GM23338 (cell line): Measurements from ENCODE around the gene PDE1A. TPM values are rescaled to one million over a fixed set of nuclear protein-coding genes. Genes with fewer than 3 reads are reported as not detected.

ENCODE experiments used
- ATAC-seq: fragments of 200-7000 bp; cut with Tn5 transposase; 3 replicates; pipeline ENCODE4 v1.9.1; 2020
- DNase-seq: peaks from one replicate; pipeline ENCODE4 v3.0.0-alpha.2; 2015; ENCODE audit warnings: low spot score
- H2AFZ ChIP-seq: fragments of 200-600 bp; sonication (generic); 2 replicates; pipeline ENCODE4 v1.8.0; 2016; ENCODE audit warnings: antibody characterized with exemption, mild to moderate bottlenecking, moderate library complexity
- H3F3A ChIP-seq: fragments of 200-600 bp; sonication (generic); replicated peaks from 2 replicates; pipeline ENCODE4 v1.8.0; 2017; ENCODE audit warnings: antibody characterized with exemption, mixed run types, low read depth
- H3K27ac ChIP-seq: fragments of 200-600 bp; sonication (generic); 2 replicates; pipeline ENCODE4 v1.6.1; 2016; ENCODE audit warnings: low read depth
- H3K27me3 ChIP-seq: fragments of 200-600 bp; sonication (generic); 2 replicates; pipeline ENCODE4 v1.8.0; 2016; ENCODE audit warnings: mild to moderate bottlenecking, mixed run types, moderate library complexity; ENCODE audit not compliant: insufficient read depth
- H3K36me3 ChIP-seq: fragments of 200-600 bp; sonication (generic); 2 replicates; pipeline ENCODE4 v1.8.0; 2016; ENCODE audit warnings: mild to moderate bottlenecking; ENCODE audit not compliant: insufficient read depth
- H3K4me1 ChIP-seq: fragments of 200-600 bp; sonication (generic); 2 replicates; pipeline ENCODE4 v1.8.0; 2016; ENCODE audit warnings: mild to moderate bottlenecking, moderate library complexity; ENCODE audit not compliant: insufficient read depth
- H3K4me2 ChIP-seq: fragments of 200-600 bp; sonication (generic); 2 replicates; pipeline ENCODE4 v1.7.1; 2017; ENCODE audit warnings: mixed run types
- H3K4me3 ChIP-seq: fragments of 200-600 bp; sonication (generic); 2 replicates; pipeline ENCODE4 v1.6.1; 2016; ENCODE audit warnings: mixed run types
- H3K79me2 ChIP-seq: fragments of 200-600 bp; sonication (generic); replicated peaks from 2 replicates; pipeline ENCODE4 v1.8.0; 2017; ENCODE audit warnings: mild to moderate bottlenecking; ENCODE audit not compliant: insufficient read depth
- H3K9me2 ChIP-seq: fragments of 200-600 bp; sonication (generic); 2 replicates; pipeline ENCODE4 v1.8.0; 2017; ENCODE audit not compliant: insufficient read depth
- H4K20me1 ChIP-seq: fragments of 200-600 bp; sonication (generic); replicated peaks from 2 replicates; pipeline ENCODE4 v1.8.0; 2017; ENCODE audit warnings: mild to moderate bottlenecking; ENCODE audit not compliant: insufficient read depth
- H3K27ac Mint-ChIP-seq: 2 replicates; pipeline ENCODE4 v1.8.0; 2020; ENCODE audit warnings: inconsistent platforms, mild to moderate bottlenecking, moderate library complexity, mixed read lengths
- H3K27me3 Mint-ChIP-seq: 3 replicates; pipeline ENCODE4 v1.8.0; 2022; ENCODE audit warnings: low read depth, mild to moderate bottlenecking, moderate library complexity, mixed read lengths, inconsistent platforms; ENCODE audit not compliant: insufficient read depth, poor library complexity
- H3K36me3 Mint-ChIP-seq: 3 replicates; pipeline ENCODE4 v1.8.0; 2021; ENCODE audit warnings: low read depth, mild to moderate bottlenecking, inconsistent platforms, moderate library complexity, mixed read lengths
- H3K4me1 Mint-ChIP-seq: 3 replicates; pipeline ENCODE4 v1.8.0; 2020; ENCODE audit warnings: mild to moderate bottlenecking, inconsistent platforms, mixed read lengths
- H3K4me3 Mint-ChIP-seq: 3 replicates; pipeline ENCODE4 v1.8.0; 2021; ENCODE audit warnings: moderate library complexity, mild to moderate bottlenecking, inconsistent platforms, mixed read lengths
- H3K9me3 Mint-ChIP-seq: 3 replicates; pipeline ENCODE4 v1.8.0; 2020; ENCODE audit warnings: moderate library complexity, mild to moderate bottlenecking, inconsistent platforms, mixed read lengths
- CREB1 ChIP-seq: fragments of 250-450 bp; sonication (Bioruptor Pico); IDR thresholded peaks from 2 replicates; pipeline ENCODE4 v1.5.0; 2020; ENCODE audit warnings: low read depth, mild to moderate bottlenecking, moderate library complexity
- EZH2 ChIP-seq: fragments of 200-600 bp; sonication (generic); IDR thresholded peaks from one replicate; pipeline ENCODE4 v1.8.0; 2017; ENCODE audit warnings: antibody characterized with exemption, mild to moderate bottlenecking, low read depth; ENCODE audit not compliant: unreplicated experiment
- EZH2phosphoT487 ChIP-seq: fragments of 200-600 bp; sonication (generic); IDR thresholded peaks from one replicate; pipeline ENCODE4 v1.8.1; 2018; ENCODE audit warnings: antibody characterized with exemption; ENCODE audit not compliant: unreplicated experiment
- JUNB ChIP-seq: IDR thresholded peaks from one replicate; pipeline ENCODE4 v1.6.1; 2016; ENCODE audit warnings: antibody characterized with exemption; ENCODE audit not compliant: unreplicated experiment
- NANOG ChIP-seq: IDR thresholded peaks from 2 replicates; pipeline ENCODE4 v1.6.1; 2016; ENCODE audit warnings: antibody characterized with exemption, borderline replicate concordance
- POLR2AphosphoS5 ChIP-seq: IDR thresholded peaks from 2 replicates; pipeline ENCODE4 v1.6.1; 2016; ENCODE audit warnings: antibody characterized with exemption, low read depth
- REST ChIP-seq: IDR thresholded peaks from one replicate; pipeline ENCODE4 v1.6.1; 2018; ENCODE audit warnings: antibody characterized with exemption; ENCODE audit not compliant: unreplicated experiment
- STAT1 ChIP-seq: IDR thresholded peaks from one replicate; pipeline ENCODE4 v1.6.1; 2016; ENCODE audit warnings: antibody characterized with exemption; ENCODE audit not compliant: unreplicated experiment
- ZNF114 ChIP-seq: fragments of 250-450 bp; sonication (Bioruptor Pico); IDR thresholded peaks from 2 replicates; pipeline ENCODE4 v1.5.0; 2020; ENCODE audit warnings: mild to moderate bottlenecking, moderate library complexity
- ZNF331 ChIP-seq: fragments of 250-450 bp; sonication (Bioruptor Pico); IDR thresholded peaks from 2 replicates; pipeline ENCODE4 v1.5.0; 2020; ENCODE audit warnings: low read depth, mild to moderate bottlenecking, moderate library complexity
- ZNF462 ChIP-seq: fragments of 250-450 bp; sonication (Bioruptor Pico); IDR thresholded peaks from 2 replicates; pipeline ENCODE4 v1.5.0; 2020; ENCODE audit warnings: mild to moderate bottlenecking, moderate library complexity
- polyA plus RNA-seq: library from polyadenylated mRNA; unstranded; fragments of >200 nt; fragmentation: Nextera tagmentation; extraction: Ambion mirVana; gene quantifications from 2 replicates; pipeline ENCODE4 v1.2.1, GENCODE V29; 2016
- total RNA-seq: library from RNA; depleted of rRNA; stranded (reverse); fragments of >200 nt; shearing (Covaris generic); gene quantifications from 2 replicates; pipeline ENCODE4 v1.2.3, GENCODE V29; 2014
- TF ChIP-seq, protein P1 (sequence below): IDR thresholded peaks from 2 replicates; pipeline ENCODE4 v1.6.1; 2016; ENCODE audit warnings: antibody characterized with exemption
- TF ChIP-seq, protein P2 (sequence below), 2 experiments: fragments of 200-600 bp in 1 of 2; sonication (generic) in 1 of 2; conservative IDR thresholded peaks; 2 replicates each; pipeline versions ENCODE4 v1.5.1 to v1.6.1; 2016 to 2017; ENCODE audit warnings: antibody characterized with exemption in 2 of 2, low read depth in 2 of 2, mild to moderate bottlenecking in 2 of 2, moderate library complexity in 1 of 2

The PDE1A gene
- total and polyA plus RNA-seq, 2 experiments from 2014 or later: 0.28 to 0.31 TPM

- no peak overlapping the region for H3K4me3 ChIP-seq
- no peak overlapping the region for H3K27ac ChIP-seq
- H3K79me2 ChIP-seq: no peaks in the 10 kb centered on the region
- H3F3A ChIP-seq: no peaks in the 10 kb centered on the region
- no peaks in the 10 kb centered on the region for H3K4me1 ChIP-seq
- no peak overlapping the region for H2AFZ ChIP-seq
- Mint-ChIP-seq H3K27ac (no peak overlapping the region), H3K4me1 (peaks cover 3% of the 10 kb centered on the region; the same call in 2 of the 3 replicates), H3K27me3 (no peaks in the 10 kb centered on the region), H3K36me3 (no peaks in the 10 kb centered on the region), H3K4me3 (no peak overlapping the region), H3K9me3 (no peaks in the 10 kb centered on the region)
- H4K20me1 ChIP-seq: no peaks in the 10 kb centered on the region
- H3K4me2 ChIP-seq: no peak overlapping the region
- no peaks in the 10 kb centered on the region for H3K36me3 ChIP-seq
- no peak for TF ChIP-seq REST
- no peak for TF ChIP-seq ZNF114 (CRISPR knock-in tag)
- no peak for TF ChIP-seq ZNF462 (CRISPR knock-in tag)
- no peak for TF ChIP-seq NANOG
- TF ChIP-seq EZH2phosphoT487: no peak
- TF ChIP-seq EZH2: no peak
- TF ChIP-seq, protein P1, sequence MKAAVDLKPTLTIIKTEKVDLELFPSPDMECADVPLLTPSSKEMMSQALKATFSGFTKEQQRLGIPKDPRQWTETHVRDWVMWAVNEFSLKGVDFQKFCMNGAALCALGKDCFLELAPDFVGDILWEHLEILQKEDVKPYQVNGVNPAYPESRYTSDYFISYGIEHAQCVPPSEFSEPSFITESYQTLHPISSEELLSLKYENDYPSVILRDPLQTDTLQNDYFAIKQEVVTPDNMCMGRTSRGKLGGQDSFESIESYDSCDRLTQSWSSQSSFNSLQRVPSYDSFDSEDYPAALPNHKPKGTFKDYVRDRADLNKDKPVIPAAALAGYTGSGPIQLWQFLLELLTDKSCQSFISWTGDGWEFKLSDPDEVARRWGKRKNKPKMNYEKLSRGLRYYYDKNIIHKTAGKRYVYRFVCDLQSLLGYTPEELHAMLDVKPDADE: no peak
- TF ChIP-seq, protein P2, sequence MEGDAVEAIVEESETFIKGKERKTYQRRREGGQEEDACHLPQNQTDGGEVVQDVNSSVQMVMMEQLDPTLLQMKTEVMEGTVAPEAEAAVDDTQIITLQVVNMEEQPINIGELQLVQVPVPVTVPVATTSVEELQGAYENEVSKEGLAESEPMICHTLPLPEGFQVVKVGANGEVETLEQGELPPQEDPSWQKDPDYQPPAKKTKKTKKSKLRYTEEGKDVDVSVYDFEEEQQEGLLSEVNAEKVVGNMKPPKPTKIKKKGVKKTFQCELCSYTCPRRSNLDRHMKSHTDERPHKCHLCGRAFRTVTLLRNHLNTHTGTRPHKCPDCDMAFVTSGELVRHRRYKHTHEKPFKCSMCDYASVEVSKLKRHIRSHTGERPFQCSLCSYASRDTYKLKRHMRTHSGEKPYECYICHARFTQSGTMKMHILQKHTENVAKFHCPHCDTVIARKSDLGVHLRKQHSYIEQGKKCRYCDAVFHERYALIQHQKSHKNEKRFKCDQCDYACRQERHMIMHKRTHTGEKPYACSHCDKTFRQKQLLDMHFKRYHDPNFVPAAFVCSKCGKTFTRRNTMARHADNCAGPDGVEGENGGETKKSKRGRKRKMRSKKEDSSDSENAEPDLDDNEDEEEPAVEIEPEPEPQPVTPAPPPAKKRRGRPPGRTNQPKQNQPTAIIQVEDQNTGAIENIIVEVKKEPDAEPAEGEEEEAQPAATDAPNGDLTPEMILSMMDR (conservative IDR thresholded peaks at IDR 0.05; ENCODE audit: low read depth in 2 of 2): no peak
- no peak for TF ChIP-seq ZNF331 (CRISPR knock-in tag)
- no peak for TF ChIP-seq JUNB
- no peak for TF ChIP-seq STAT1
- TF ChIP-seq POLR2AphosphoS5: no peak
- no peak for TF ChIP-seq CREB1 (CRISPR knock-in tag)
- no peaks in the 10 kb centered on the region for H3K9me2 ChIP-seq
- ATAC-seq: no peak
- H3K27me3 ChIP-seq: no peaks in the 10 kb centered on the region
- no peak for DNase-seq
These were observed 22.7 kb downstream of the PDE1A start for GRCh38 chr2:182404092-182404491.
